ENCODE data around the gene TCIRG1. TPM values are rescaled to one million over a fixed set of nuclear protein-coding genes. Genes with fewer than 3 reads are reported as not detected.

Gene TCIRG1
- total and polyA plus RNA-seq, 7 experiments from 2014 or later, result 27.3 to 381 (median 167) TPM

DNA sequence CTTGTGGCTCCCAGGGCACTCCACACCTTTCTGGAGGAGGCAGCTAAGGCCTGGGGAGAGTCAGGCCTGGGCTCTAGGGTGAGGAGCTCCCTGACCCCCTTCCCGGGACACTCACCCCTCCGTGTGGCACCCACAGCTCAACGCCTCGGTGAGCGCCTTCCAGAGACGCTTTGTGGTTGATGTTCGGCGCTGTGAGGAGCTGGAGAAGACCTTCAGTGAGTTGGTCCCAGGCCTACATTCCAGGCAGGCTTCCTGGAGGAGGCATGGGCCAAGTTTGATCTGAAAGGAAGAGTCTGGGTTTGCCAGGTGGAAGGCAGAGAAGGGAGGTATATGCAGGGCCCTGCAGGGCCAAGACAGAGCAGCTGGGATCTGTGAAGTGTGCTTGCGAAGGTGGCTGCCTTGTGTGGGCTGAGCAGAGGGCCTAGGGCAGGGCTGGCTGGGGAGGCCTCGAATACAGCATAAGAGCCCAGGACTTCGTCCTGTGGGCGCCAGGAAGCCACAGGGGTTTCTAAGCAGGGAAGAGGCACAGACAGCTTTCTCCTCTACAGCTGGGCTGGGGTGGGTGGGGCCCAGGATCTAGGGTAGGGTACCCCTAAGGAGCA lies 2.9 kb downstream of the TCIRG1 start:
- peaks cover 8 to 15% of the 10 kb centered on the region in 2 donors for H3K4me1 ChIP-seq (ENCODE audit: control insufficient read depth in 2 of 2, insufficient read depth in 2 of 2, low read length in 2 of 2)
- ChIA-PET CTCF (interaction anchor here (0.6 kb wide), 1 partner anchor 978 kb away, joined by 3 read pairs; no protein-coding TSS in a partner anchor), POLR2A (interaction anchor here (1.2 kb wide), 1 partner anchor 11 kb away, joined by 4 read pairs; no protein-coding TSS in a partner anchor)

DNA sequence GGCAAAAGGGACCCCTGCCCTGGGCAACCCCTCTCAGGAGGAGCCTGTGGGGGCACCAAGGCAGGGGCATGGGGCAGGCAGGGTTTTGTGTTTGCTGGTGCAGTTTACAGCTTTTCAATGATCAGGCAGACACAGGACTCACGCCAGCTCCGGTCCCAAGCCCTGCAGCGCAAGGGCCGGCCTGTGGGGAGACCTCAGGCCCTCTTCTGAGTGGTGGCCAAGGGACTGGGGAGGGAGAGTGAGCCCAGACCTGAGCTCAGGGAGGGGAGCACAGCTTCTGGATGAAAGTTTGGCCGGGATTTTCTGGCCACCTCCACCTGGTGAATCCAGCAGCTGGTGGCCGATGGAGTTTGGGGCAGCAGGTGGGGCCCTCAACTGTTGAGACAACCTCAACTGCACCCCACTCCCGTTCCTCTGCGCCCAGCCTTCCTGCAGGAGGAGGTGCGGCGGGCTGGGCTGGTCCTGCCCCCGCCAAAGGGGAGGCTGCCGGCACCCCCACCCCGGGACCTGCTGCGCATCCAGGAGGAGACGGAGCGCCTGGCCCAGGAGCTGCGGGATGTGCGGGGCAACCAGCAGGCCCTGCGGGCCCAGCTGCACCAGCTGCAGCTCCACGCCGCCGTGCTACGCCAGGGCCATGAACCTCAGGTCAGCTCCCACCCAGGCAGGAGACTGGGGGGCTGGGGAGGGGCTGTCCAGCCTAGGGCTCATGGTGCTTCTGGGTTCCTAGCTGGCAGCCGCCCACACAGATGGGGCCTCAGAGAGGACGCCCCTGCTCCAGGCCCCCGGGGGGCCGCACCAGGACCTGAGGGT lies 3.6 kb downstream of the TCIRG1 start:
- H3K27me3 Mint-ChIP-seq, result no peaks in the 10 kb centered on the region
- peaks cover 0 to 49% (median 0%) of the 10 kb centered on the region in 3 experiments for H3K36me3 ChIP-seq (ENCODE audit: control insufficient read depth in 2 of 3, insufficient read depth in 3 of 3, low read length in 3 of 3)
- ATAC-seq, result no peak

More for the DNA sequence above, 2.9 kb downstream of the TCIRG1 start:
- no peaks in the 10 kb centered on the region for H3K9me3 ChIP-seq (ENCODE audit: control insufficient read depth in 2 of 3, low read length in 3 of 3)
- peaks cover 0 to 4% (median 0%) of the 10 kb centered on the region in 5 donors for H3K36me3 Mint-ChIP-seq
- H3K27ac ChIP-seq (ENCODE audit: low read depth, low read length), result peak overlapping the region; percentile 88
- intact Hi-C loops (cut with micrococcal nuclease), result no loop called here
- peaks cover 12 to 29% (median 19%) of the 10 kb centered on the region in 7 donors for H3K4me1 Mint-ChIP-seq
- no peaks in the 10 kb centered on the region for H3K27me3 ChIP-seq (ENCODE audit: control insufficient read depth in 2 of 2, insufficient read depth in 2 of 2, low read length in 2 of 2)
- ATAC-seq, result no peak
- H3K4me3 ChIP-seq (ENCODE audit: low read length), result no peak overlapping the region
- no peak for DNase-seq
- H3K27ac Mint-ChIP-seq, result peak overlapping the region; percentile 45 to 96 (median 81)
- no peaks in the 10 kb centered on the region for H3K27me3 Mint-ChIP-seq
- H3K4me3 Mint-ChIP-seq, result peak overlapping the region in 9 of 10 donors; percentile 26 to 93 (median 45)
- no peaks in the 10 kb centered on the region for H3K9me3 Mint-ChIP-seq
- H3K36me3 ChIP-seq (ENCODE audit: control insufficient read depth in 2 of 3, insufficient read depth in 3 of 3, low read length in 3 of 3), result peaks cover 0 to 44% (median 0%) of the 10 kb centered on the region in 3 experiments

DNA sequence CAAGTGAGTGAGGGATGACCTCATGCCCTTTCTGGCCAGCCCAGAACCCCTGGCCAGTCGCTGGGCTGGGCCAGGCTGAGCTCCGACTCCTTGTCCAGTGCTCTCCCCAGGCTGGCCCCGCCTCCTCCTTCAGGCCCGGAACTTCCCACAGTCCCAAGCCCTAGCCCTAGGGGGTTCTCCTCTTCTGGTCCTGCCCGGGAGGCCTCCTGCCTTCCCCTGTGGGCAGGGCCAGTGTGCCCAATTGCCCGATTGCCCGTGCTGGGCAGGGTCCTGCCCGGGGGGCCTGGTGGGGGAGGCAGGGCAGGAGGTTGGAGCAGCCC lies 4.2 kb downstream of the TCIRG1 start:
- Histone ChIP-seq H3K27ac (ENCODE audit: low read depth, low read length) (no peak overlapping the region), H3K9me3 (ENCODE audit: control insufficient read depth in 2 of 3, low read length in 3 of 3) (no peaks in the 10 kb centered on the region), H3K36me3 (ENCODE audit: control insufficient read depth in 2 of 3, insufficient read depth in 3 of 3, low read length in 3 of 3) (peaks cover 0 to 54% (median 0%) of the 10 kb centered on the region in 3 experiments), H3K4me1 (ENCODE audit: control insufficient read depth in 2 of 2, insufficient read depth in 2 of 2, low read length in 2 of 2) (peaks cover 5 to 8% of the 10 kb centered on the region in 2 donors), H3K27me3 (ENCODE audit: control insufficient read depth in 2 of 2, insufficient read depth in 2 of 2, low read length in 2 of 2) (no peaks in the 10 kb centered on the region), H3K4me3 (ENCODE audit: low read length) (no peak overlapping the region)
- H3K27me3 Mint-ChIP-seq, result no peaks in the 10 kb centered on the region
- no peak for ATAC-seq
- intact Hi-C loops (cut with micrococcal nuclease), result no loop called here
- H3K9me3 Mint-ChIP-seq, result no peaks in the 10 kb centered on the region
- no peak overlapping the region for H3K4me3 Mint-ChIP-seq
- H3K27ac Mint-ChIP-seq, result no peak overlapping the region
- H3K4me1 Mint-ChIP-seq, result peaks cover 6 to 17% (median 10%) of the 10 kb centered on the region in 7 donors
- H3K36me3 Mint-ChIP-seq, result peaks cover 0 to 4% (median 0%) of the 10 kb centered on the region in 5 donors
- POLR2A ChIA-PET, result interaction anchor here (0.9 to 1.0 kb wide), 2 partner anchors 12 to 171 kb away, joined by 3 read pairs; partner anchors contain the start of gene NDUFS8
- DNase-seq, result no peak
- CTCF ChIA-PET, result no interaction called here

More for the DNA sequence above, 3.6 kb downstream of the TCIRG1 start:
- Histone ChIP-seq H3K4me3 (ENCODE audit: low read length) (no peak overlapping the region), H3K27ac (ENCODE audit: low read depth, low read length) (peak overlapping the region; percentile 47), H3K27me3 (ENCODE audit: control insufficient read depth in 2 of 2, insufficient read depth in 2 of 2, low read length in 2 of 2) (no peaks in the 10 kb centered on the region), H3K9me3 (ENCODE audit: control insufficient read depth in 2 of 3, low read length in 3 of 3) (no peaks in the 10 kb centered on the region), H3K4me1 (ENCODE audit: control insufficient read depth in 2 of 2, insufficient read depth in 2 of 2, low read length in 2 of 2) (peaks cover 8% of the 10 kb centered on the region in 2 donors)
- intact Hi-C loops (cut with micrococcal nuclease), result no loop called here
- Mint-ChIP-seq H3K4me1 (peaks cover 6 to 22% (median 12%) of the 10 kb centered on the region in 7 donors), H3K36me3 (peaks cover 0 to 4% (median 0%) of the 10 kb centered on the region in 5 donors), H3K9me3 (no peaks in the 10 kb centered on the region), H3K27ac (peak overlapping the region in 5 of 9 donors; percentile 45 to 92 (median 64)), H3K4me3 (peak overlapping the region in 1 of 10 donors; percentile 93)
- CTCF ChIA-PET, result no interaction called here
- no peak for DNase-seq
- POLR2A ChIA-PET, result interaction anchor here (0.9 to 1.2 kb wide), 3 partner anchors 11 to 172 kb away, joined by 3 to 4 read pairs (median 3); partner anchors contain the start of gene NDUFS8

DNA sequence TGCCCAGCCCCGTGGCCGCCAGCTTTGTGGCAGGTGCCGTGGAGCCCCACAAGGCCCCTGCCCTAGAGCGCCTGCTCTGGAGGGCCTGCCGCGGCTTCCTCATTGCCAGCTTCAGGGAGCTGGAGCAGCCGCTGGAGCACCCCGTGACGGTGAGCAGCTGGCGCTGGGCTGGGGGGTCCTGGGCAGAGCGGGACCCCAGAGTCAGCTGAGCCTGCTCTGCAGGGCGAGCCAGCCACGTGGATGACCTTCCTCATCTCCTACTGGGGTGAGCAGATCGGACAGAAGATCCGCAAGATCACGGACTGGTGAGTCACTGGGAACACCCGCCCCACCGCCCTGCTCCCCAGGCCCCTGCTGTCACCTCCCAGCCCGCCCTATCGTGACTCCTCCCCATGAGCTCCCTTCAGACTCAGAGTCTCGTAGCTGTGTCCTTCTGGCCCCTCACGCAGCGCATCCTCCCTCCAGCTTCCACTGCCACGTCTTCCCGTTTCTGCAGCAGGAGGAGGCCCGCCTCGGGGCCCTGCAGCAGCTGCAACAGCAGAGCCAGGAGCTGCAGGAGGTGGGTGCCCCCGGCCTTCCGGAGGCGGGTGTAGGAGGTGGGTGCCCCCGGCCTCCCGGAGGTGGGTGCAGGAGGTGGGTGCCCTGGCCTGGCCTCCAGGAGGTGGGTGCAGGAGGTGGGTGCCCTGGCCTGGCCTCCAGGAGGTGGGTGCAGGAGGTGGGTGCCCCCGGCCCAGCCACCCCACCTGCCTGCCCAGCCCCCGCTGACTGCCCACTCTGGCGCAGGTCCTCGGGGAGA lies 4.7 kb downstream of the TCIRG1 start:
- DNase-seq (no peak), ATAC-seq (no peak)

DNA sequence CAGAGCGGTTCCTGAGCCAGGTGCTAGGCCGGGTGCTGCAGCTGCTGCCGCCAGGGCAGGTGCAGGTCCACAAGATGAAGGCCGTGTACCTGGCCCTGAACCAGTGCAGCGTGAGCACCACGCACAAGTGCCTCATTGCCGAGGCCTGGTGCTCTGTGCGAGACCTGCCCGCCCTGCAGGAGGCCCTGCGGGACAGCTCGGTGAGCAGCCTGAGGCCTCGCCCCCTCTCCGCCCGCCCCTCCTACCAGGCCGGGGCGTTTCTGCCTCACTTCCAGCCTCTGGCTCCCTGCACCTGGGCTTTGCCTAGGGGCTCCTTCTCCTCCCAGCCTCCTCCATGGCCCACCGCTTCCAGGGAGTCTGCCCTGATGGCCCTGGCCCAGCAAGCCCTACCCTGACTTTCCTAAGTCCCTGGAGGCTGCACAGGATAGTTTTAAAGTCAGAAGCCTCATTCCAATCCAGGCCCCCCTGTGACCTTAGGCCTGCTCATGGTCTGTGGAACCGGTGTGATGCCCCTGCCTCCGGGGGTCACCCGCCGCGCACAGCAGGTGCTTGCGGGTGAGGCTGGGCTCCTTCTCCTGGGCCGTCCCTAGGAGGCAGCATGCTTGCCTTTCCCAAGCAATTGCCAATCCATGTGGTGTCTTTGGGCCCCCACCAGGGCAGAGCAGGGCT lies 5.5 kb downstream of the TCIRG1 start:
- ATAC-seq, result no peak
- Histone ChIP-seq H3K4me1 (ENCODE audit: control insufficient read depth in 2 of 2, insufficient read depth in 2 of 2, low read length in 2 of 2) (peaks cover 5 to 8% of the 10 kb centered on the region in 2 donors), H3K9me3 (ENCODE audit: control insufficient read depth in 2 of 3, low read length in 3 of 3) (no peaks in the 10 kb centered on the region), H3K27ac (ENCODE audit: low read depth, low read length) (no peak overlapping the region), H3K4me3 (ENCODE audit: low read length) (no peak overlapping the region), H3K36me3 (ENCODE audit: control insufficient read depth in 2 of 3, insufficient read depth in 3 of 3, low read length in 3 of 3) (peaks cover 0 to 67% (median 0%) of the 10 kb centered on the region in 3 experiments), H3K27me3 (ENCODE audit: control insufficient read depth in 2 of 2, insufficient read depth in 2 of 2, low read length in 2 of 2) (no peaks in the 10 kb centered on the region)
- POLR2A ChIA-PET, result no interaction called here
- DNase-seq, result no peak
- Mint-ChIP-seq H3K9me3 (no peaks in the 10 kb centered on the region), H3K27ac (no peak overlapping the region), H3K27me3 (no peaks in the 10 kb centered on the region), H3K4me3 (no peak overlapping the region), H3K4me1 (peaks cover 6 to 17% (median 10%) of the 10 kb centered on the region in 7 donors), H3K36me3 (peaks cover 0 to 4% (median 0%) of the 10 kb centered on the region in 5 donors)
- intact Hi-C loops (cut with micrococcal nuclease), result no loop called here
- CTCF ChIA-PET, result no interaction called here

More for the DNA sequence above, 4.7 kb downstream of the TCIRG1 start:
- Mint-ChIP-seq H3K4me1 (peaks cover 6 to 17% (median 10%) of the 10 kb centered on the region in 7 donors), H3K4me3 (no peak overlapping the region), H3K36me3 (peaks cover 0 to 4% (median 0%) of the 10 kb centered on the region in 5 donors), H3K27ac (no peak overlapping the region), H3K27me3 (no peaks in the 10 kb centered on the region), H3K9me3 (no peaks in the 10 kb centered on the region)
- POLR2A ChIA-PET, result interaction anchor here (0.9 to 1.0 kb wide), 2 partner anchors 13 to 171 kb away, joined by 3 read pairs; partner anchors contain the start of gene NDUFS8
- intact Hi-C loops (cut with micrococcal nuclease), result no loop called here
- Histone ChIP-seq H3K4me1 (ENCODE audit: control insufficient read depth in 2 of 2, insufficient read depth in 2 of 2, low read length in 2 of 2) (peaks cover 5 to 8% of the 10 kb centered on the region in 2 donors), H3K9me3 (ENCODE audit: control insufficient read depth in 2 of 3, low read length in 3 of 3) (no peaks in the 10 kb centered on the region), H3K4me3 (ENCODE audit: low read length) (no peak overlapping the region), H3K36me3 (ENCODE audit: control insufficient read depth in 2 of 3, insufficient read depth in 3 of 3, low read length in 3 of 3) (peaks cover 0 to 60% (median 0%) of the 10 kb centered on the region in 3 experiments), H3K27me3 (ENCODE audit: control insufficient read depth in 2 of 2, insufficient read depth in 2 of 2, low read length in 2 of 2) (no peaks in the 10 kb centered on the region), H3K27ac (ENCODE audit: low read depth, low read length) (no peak overlapping the region)
- CTCF ChIA-PET, result no interaction called here

DNA sequence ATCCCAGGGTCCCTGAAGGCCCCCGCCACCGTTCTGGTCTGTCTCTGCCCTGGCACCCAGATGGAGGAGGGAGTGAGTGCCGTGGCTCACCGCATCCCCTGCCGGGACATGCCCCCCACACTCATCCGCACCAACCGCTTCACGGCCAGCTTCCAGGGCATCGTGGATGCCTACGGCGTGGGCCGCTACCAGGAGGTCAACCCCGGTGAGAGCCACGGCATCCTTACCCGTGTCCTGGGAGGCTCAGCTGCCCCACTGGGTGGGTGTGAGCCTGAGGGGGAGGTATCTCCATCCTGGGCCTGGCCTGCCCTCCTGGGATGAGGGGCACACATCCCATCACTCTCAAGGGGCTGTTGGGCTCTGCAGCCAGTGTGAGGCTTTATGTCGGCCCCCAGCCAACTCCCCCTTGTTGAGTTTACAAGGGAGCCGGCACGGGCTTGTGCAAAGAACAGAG lies 6.1 kb downstream of the TCIRG1 start:
- DNase-seq (no peak), ATAC-seq (no peak)
- intact Hi-C loops (cut with micrococcal nuclease), result no loop called here
- Mint-ChIP-seq H3K36me3 (peaks cover 0 to 4% (median 0%) of the 10 kb centered on the region in 5 donors), H3K27ac (no peak overlapping the region), H3K4me1 (peaks cover 5 to 13% (median 6%) of the 10 kb centered on the region in 7 donors), H3K27me3 (no peaks in the 10 kb centered on the region), H3K4me3 (no peak overlapping the region), H3K9me3 (no peaks in the 10 kb centered on the region)
- Histone ChIP-seq H3K4me3 (ENCODE audit: low read length) (no peak overlapping the region), H3K27ac (ENCODE audit: low read depth, low read length) (no peak overlapping the region), H3K27me3 (ENCODE audit: control insufficient read depth in 2 of 2, insufficient read depth in 2 of 2, low read length in 2 of 2) (no peaks in the 10 kb centered on the region), H3K4me1 (ENCODE audit: control insufficient read depth in 2 of 2, insufficient read depth in 2 of 2, low read length in 2 of 2) (peaks cover 5 to 6% of the 10 kb centered on the region in 2 donors), H3K9me3 (ENCODE audit: control insufficient read depth in 2 of 3, low read length in 3 of 3) (no peaks in the 10 kb centered on the region), H3K36me3 (ENCODE audit: control insufficient read depth in 2 of 3, insufficient read depth in 3 of 3, low read length in 3 of 3) (peaks cover 0 to 74% (median 0%) of the 10 kb centered on the region in 3 experiments)
- ChIA-PET POLR2A (no interaction called here), CTCF (no interaction called here)

Measured in naive thymus-derived CD4-positive, alpha-beta T cell (primary cell).